ENCODE measurements around the gene JPH3. TPM values are rescaled to one million over a fixed set of nuclear protein-coding genes. Genes with fewer than 3 reads are reported as not detected.

JPH3 gene
- total RNA-seq, result under 1 TPM; 0.07 to 0.14 TPM

GRCh38 chr16:87602001-87602775 is at the start of gene JPH3:
TSS of gene JPH3 (plus strand) at chr16:87602508. CDS start at chr16:87603147, 639 bp downstream.
- peak within 1 kb of the TSS; percentile 54 for H3K4me3 Mint-ChIP-seq
- peaks cover 13% of the 10 kb centered on the region for H3K4me1 Mint-ChIP-seq (ENCODE audit: low read depth)
- H3K27ac Mint-ChIP-seq, result no peak within 1 kb of the TSS
- H3K27me3 Mint-ChIP-seq (ENCODE audit: low read depth), result peaks cover 54% of the 10 kb centered on the region
- no peak for DNase-seq
- intact Hi-C loops (cut with micrococcal nuclease), result no loop called here
- H3K36me3 Mint-ChIP-seq (ENCODE audit: low read depth), result no peaks in the 10 kb centered on the region
- CTCF ChIA-PET, result no interaction called here
- no peaks in the 10 kb centered on the region for H3K9me3 Mint-ChIP-seq

GRCh38 chr16:87552772-87553573 is 49.3 kb upstream of the JPH3 start:
- no peaks in the 10 kb centered on the region for H3K36me3 Mint-ChIP-seq (ENCODE audit: low read depth)
- no peak for DNase-seq
- no peak overlapping the region for H3K4me3 Mint-ChIP-seq
- peaks cover 9% of the 10 kb centered on the region for H3K27me3 Mint-ChIP-seq (ENCODE audit: low read depth)
- CTCF ChIA-PET, result interaction anchor here (1.1 to 1.2 kb wide), 3 partner anchors 15 to 83 kb away, joined by 3 to 7 read pairs (median 3); no protein-coding TSS in a partner anchor
- H3K27ac Mint-ChIP-seq, result no peak overlapping the region
- intact Hi-C loops (cut with micrococcal nuclease), result no loop called here
- H3K9me3 Mint-ChIP-seq, result no peaks in the 10 kb centered on the region
- no peaks in the 10 kb centered on the region for H3K4me1 Mint-ChIP-seq (ENCODE audit: low read depth)

- H3K27me3 Mint-ChIP-seq (ENCODE audit: low read depth), result peaks cover under 1% of the 10 kb centered on the region
- CTCF ChIA-PET, result interaction anchor here (0.9 kb wide), 1 partner anchor 82 kb away, joined by 5 read pairs; no protein-coding TSS in a partner anchor
- no peaks in the 10 kb centered on the region for H3K36me3 Mint-ChIP-seq (ENCODE audit: low read depth)
Observed at GRCh38 chr16:87554754-87555427, 47.4 kb upstream of the JPH3 start.

GRCh38 chr16:87555647-87556046 is 46.7 kb upstream of the JPH3 start:
- intact Hi-C loops (cut with micrococcal nuclease), result no loop called here
- Mint-ChIP-seq H3K27ac (no peak overlapping the region), H3K36me3 (ENCODE audit: low read depth) (no peaks in the 10 kb centered on the region), H3K4me1 (ENCODE audit: low read depth) (no peaks in the 10 kb centered on the region), H3K4me3 (no peak overlapping the region), H3K9me3 (no peaks in the 10 kb centered on the region), H3K27me3 (ENCODE audit: low read depth) (no peaks in the 10 kb centered on the region)
- DNase-seq, result no peak
- CTCF ChIA-PET, result no interaction called here

More at GRCh38 chr16:87554754-87555427, 47.4 kb upstream of the JPH3 start:
- intact Hi-C loops (cut with micrococcal nuclease), result no loop called here
- no peak overlapping the region for H3K27ac Mint-ChIP-seq
- H3K9me3 Mint-ChIP-seq, result no peaks in the 10 kb centered on the region
- DNase-seq, result no peak
- no peaks in the 10 kb centered on the region for H3K4me1 Mint-ChIP-seq (ENCODE audit: low read depth)
- H3K4me3 Mint-ChIP-seq, result no peak overlapping the region

GRCh38 chr16:87556941-87557459 is 45.3 kb upstream of the JPH3 start:
- Mint-ChIP-seq H3K27ac (no peak overlapping the region), H3K27me3 (ENCODE audit: low read depth) (no peaks in the 10 kb centered on the region), H3K4me1 (ENCODE audit: low read depth) (no peaks in the 10 kb centered on the region), H3K4me3 (no peak overlapping the region), H3K36me3 (ENCODE audit: low read depth) (no peaks in the 10 kb centered on the region), H3K9me3 (no peaks in the 10 kb centered on the region)
- intact Hi-C loops (cut with micrococcal nuclease), result no loop called here
- CTCF ChIA-PET, result interaction anchor here (0.7 kb wide), 1 partner anchor 184 kb away, joined by 3 read pairs; no protein-coding TSS in a partner anchor
- no peak for DNase-seq

- intact Hi-C loops (cut with micrococcal nuclease), result no loop called here
- no peak overlapping the region for H3K27ac Mint-ChIP-seq
- CTCF ChIA-PET, result no interaction called here
- H3K9me3 Mint-ChIP-seq, result peaks cover 2% of the 10 kb centered on the region
- no peaks in the 10 kb centered on the region for H3K27me3 Mint-ChIP-seq (ENCODE audit: low read depth)
- no peak for DNase-seq
- no peak overlapping the region for H3K4me3 Mint-ChIP-seq
- H3K4me1 Mint-ChIP-seq (ENCODE audit: low read depth), result no peaks in the 10 kb centered on the region
- H3K36me3 Mint-ChIP-seq (ENCODE audit: low read depth), result no peaks in the 10 kb centered on the region
Observed at GRCh38 chr16:87558682-87559081, 43.6 kb upstream of the JPH3 start.

GRCh38 chr16:87559945-87560344 is 42.4 kb upstream of the JPH3 start:
- no peaks in the 10 kb centered on the region for H3K27me3 Mint-ChIP-seq (ENCODE audit: low read depth)
- H3K4me3 Mint-ChIP-seq, result no peak overlapping the region
- H3K4me1 Mint-ChIP-seq (ENCODE audit: low read depth), result no peaks in the 10 kb centered on the region
- H3K36me3 Mint-ChIP-seq (ENCODE audit: low read depth), result no peaks in the 10 kb centered on the region
- H3K9me3 Mint-ChIP-seq, result peaks cover 10% of the 10 kb centered on the region
- DNase-seq, result no peak
- no peak overlapping the region for H3K27ac Mint-ChIP-seq
- CTCF ChIA-PET, result interaction anchor here (1.4 kb wide), 1 partner anchor 76 kb away, joined by 4 read pairs; no protein-coding TSS in a partner anchor
- intact Hi-C loops (cut with micrococcal nuclease), result no loop called here

- CTCF ChIA-PET, result interaction anchor here (1.4 kb wide), 1 partner anchor 75 kb away, joined by 4 read pairs; no protein-coding TSS in a partner anchor
- intact Hi-C loops (cut with micrococcal nuclease), result no loop called here
- Mint-ChIP-seq H3K27ac (no peak overlapping the region), H3K4me1 (ENCODE audit: low read depth) (no peaks in the 10 kb centered on the region), H3K27me3 (ENCODE audit: low read depth) (no peaks in the 10 kb centered on the region), H3K9me3 (peaks cover 10% of the 10 kb centered on the region), H3K4me3 (no peak overlapping the region), H3K36me3 (ENCODE audit: low read depth) (no peaks in the 10 kb centered on the region)
- DNase-seq, result peak; percentile 20
Observed at GRCh38 chr16:87560428-87561199, 41.7 kb upstream of the JPH3 start.

- DNase-seq, result no peak
- no peaks in the 10 kb centered on the region for H3K4me1 Mint-ChIP-seq (ENCODE audit: low read depth)
- H3K9me3 Mint-ChIP-seq, result peaks cover 10% of the 10 kb centered on the region
- no peaks in the 10 kb centered on the region for H3K36me3 Mint-ChIP-seq (ENCODE audit: low read depth)
- H3K27me3 Mint-ChIP-seq (ENCODE audit: low read depth), result no peaks in the 10 kb centered on the region
- CTCF ChIA-PET, result interaction anchor here (1.4 to 1.6 kb wide), 2 partner anchors 10 to 75 kb away, joined by 4 read pairs; no protein-coding TSS in a partner anchor
- intact Hi-C loops (cut with micrococcal nuclease), result no loop called here
- H3K4me3 Mint-ChIP-seq, result no peak overlapping the region
- H3K27ac Mint-ChIP-seq, result no peak overlapping the region
Observed at GRCh38 chr16:87561200-87562105, 40.9 kb upstream of the JPH3 start.

GRCh38 chr16:87562201-87562600 is 40.1 kb upstream of the JPH3 start:
- no peak for DNase-seq
- CTCF ChIA-PET, result interaction anchor here (0.7 to 1.6 kb wide), 2 partner anchors 9 to 62 kb away, joined by 3 to 4 read pairs; no protein-coding TSS in a partner anchor
- Mint-ChIP-seq H3K27me3 (ENCODE audit: low read depth) (no peaks in the 10 kb centered on the region), H3K36me3 (ENCODE audit: low read depth) (no peaks in the 10 kb centered on the region), H3K9me3 (peaks cover 10% of the 10 kb centered on the region), H3K4me3 (no peak overlapping the region), H3K4me1 (ENCODE audit: low read depth) (no peaks in the 10 kb centered on the region), H3K27ac (no peak overlapping the region)
- intact Hi-C loops (cut with micrococcal nuclease), result no loop called here

GRCh38 chr16:87563022-87563421 is 39.3 kb upstream of the JPH3 start:
- Mint-ChIP-seq H3K9me3 (peaks cover 10% of the 10 kb centered on the region), H3K4me3 (no peak overlapping the region), H3K27ac (no peak overlapping the region), H3K36me3 (ENCODE audit: low read depth) (no peaks in the 10 kb centered on the region), H3K27me3 (ENCODE audit: low read depth) (no peaks in the 10 kb centered on the region), H3K4me1 (ENCODE audit: low read depth) (no peaks in the 10 kb centered on the region)
- no peak for DNase-seq
- CTCF ChIA-PET, result interaction anchor here (1.6 kb wide), 1 partner anchor 8 kb away, joined by 4 read pairs; no protein-coding TSS in a partner anchor
- intact Hi-C loops (cut with micrococcal nuclease), result no loop called here
